Measurements from ENCODE around the gene ITGB5.
"Not testable (repeated sequence)": the region's sequence is repeated elsewhere in the genome, so short reads cannot be mapped to it uniquely, and the experiment has no call there.

The ITGB5 gene

DNA sequence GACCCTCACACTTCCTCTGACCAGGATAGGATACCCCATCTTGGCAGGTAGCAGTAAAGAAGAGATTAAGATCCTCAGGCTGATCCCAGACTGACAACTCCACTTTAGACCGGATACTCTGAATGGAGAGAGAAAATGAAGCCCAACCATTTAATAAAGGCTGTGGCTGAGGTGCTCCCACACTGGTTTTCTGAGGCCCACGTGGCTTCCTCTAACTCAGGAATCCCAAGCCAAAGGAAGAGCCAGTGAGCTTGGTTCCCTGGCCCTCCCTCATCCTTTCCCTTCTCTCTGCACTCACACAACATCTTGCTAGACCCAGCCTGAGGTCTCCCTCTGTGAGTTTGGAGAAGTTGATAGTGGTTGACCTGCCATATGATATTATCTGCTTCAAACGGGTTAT lies 78.1 kb downstream of the ITGB5 start:
- FAIRE-seq: no peak

DNA sequence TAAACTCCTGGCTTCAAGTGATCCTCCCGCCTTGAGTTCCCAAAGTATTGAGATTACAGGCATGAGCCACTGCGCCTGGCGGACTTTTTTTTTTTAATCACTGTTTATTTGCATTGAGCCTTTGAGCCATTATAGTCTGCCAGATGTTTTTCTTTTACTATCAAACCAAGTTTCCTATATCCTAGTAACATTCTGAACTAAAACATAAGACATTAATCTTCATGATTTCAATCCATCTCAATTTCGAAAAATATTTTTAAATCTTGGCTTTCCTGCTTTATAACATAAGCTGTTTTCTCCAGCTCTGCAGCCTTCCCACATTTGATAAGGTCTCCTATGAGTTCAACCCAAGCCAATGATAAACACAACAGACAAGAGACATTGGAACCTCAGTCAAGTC lies 81.5 kb downstream of the ITGB5 start:
- FAIRE-seq: no peak

DNA sequence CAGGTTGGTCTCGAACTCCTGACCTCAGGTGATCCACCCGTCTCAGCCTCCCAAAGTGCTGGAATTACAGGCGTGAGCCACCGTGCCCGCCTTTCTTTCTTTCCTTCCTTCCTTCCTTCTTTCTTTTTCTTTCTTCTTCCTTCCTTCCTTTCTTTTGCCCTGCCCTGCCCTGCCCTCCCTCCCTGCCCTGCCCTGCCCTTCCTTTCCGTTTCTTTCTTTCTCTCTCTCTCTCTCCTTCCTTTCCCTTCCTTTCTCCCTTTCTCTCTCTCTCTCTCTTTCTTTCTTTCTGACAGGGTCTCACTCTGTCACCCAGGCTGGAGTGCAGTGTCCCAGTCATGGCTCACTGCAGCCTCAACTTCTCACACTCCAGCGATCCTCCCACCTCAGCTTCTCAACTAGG lies 82.3 kb downstream of the ITGB5 start:
- FAIRE-seq: no peak

DNA sequence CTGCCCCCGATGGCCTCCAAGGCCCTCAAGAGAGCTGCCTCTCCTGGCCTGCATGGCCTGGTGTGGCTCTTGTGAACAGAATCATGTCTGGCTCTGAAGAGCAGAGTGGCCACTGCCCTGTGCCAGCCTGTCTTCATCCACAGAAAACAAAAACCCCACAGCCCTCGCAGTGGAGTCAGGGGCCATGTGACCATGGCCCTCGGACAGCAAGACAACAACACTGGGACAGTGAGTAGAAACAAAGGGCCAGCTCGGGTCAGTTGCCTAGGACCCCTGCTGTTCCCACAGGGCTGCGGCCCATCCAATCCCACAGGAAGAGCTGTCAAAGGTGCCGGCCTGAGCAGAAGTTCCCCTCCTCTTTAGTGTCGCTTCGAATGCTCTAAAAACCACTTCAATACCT lies 84.5 kb downstream of the ITGB5 start:
- no peak for FAIRE-seq

DNA sequence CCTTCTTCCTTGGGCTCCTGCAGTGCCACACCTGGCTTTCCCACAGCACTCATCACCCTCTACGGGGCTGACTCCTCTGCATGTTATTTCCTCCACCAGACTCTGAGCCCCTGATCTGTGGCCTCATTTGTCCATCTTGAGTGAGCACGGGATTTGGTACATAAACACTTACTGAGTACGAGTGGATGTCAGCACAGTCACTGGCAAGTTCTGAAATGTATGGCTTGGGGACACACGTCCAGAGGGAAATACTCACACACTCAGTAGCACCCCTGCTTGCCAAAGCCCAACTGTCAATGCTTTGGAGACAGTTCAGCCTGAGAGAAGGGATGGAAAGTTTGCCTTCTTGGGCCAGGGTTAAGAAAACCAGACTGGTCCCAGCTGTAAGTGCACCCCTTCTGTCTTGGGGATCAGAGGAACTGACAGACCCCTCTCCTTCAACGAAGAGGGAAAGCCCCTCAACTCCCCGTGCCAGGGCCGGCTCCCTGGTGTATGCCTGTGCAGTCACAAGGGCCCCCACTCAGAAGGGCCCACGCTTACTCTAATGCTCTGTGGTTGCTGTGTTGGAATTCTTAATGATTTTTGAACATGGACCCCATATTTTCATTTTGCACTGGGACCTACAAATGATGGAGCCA lies 85.0 kb downstream of the ITGB5 start:
- FAIRE-seq: no peak

- no peak for FAIRE-seq
Observed at GRCh38 chr3:124800511-124801258, 86.5 kb downstream of the ITGB5 start.

DNA sequence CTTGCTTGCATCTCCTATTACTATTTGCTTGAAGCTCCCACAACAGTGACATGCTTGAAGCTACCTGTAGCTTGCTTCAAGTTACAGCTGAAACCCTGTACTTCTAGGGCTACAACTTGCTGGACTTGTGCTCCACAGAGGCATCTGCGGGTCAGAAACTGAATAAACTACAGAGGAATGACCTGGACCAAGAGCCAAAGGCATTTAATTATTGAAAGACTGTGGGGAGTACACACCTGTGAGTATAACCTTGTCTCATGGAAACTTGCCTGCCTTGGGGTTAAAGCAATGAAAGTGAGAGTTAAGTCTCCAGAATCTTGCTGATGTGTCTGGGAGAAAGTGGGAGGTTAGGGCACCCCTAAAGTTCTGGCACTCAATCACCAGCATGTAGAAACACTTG lies 87.1 kb downstream of the ITGB5 start:
- no peak for FAIRE-seq

DNA sequence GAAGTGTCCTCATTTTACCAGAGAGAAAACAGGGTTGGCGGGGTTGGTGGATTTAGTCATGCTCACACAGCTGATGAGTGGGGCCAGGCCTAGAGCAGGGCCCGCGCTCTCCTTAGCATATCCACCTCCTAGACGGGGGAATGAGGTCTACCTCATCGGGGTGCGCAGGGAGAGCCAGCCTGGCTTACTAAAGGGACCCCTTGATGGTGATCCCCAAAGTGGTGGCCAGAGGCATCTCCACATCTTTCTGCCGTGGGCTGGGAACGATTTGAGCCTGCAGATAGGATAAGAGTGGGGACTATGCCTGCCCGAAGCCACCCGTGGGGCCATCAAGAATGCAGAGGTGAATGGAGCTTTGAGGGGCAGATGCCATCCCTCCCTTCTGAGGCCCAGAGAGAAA lies 87.5 kb downstream of the ITGB5 start:
- FAIRE-seq: no peak

DNA sequence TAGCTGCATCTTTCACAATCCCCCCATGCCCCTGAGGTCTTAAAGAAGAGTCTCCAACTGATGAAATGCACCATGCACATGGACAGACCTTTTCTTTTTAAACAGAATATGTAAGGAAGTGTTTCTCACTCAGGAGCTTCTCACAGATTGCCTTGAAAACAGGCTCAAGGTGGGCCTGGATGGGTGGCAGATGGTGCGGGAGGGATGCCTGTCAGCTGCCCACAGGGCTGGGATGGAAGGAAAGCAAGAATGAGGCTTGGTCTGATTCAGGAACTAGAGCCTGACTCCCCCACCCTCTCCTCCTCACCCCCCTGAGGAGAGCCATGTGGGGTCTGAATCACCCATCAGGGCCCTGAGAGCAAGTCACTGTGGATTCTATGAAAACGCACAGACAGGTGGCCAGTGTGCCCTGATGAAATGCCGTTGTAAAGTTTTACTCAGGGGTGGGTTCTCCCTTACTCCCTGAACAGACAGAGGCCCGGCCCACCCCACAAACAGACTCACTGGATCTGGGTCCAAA lies 89.7 kb downstream of the ITGB5 start:
- FAIRE-seq: no peak

GRCh38 chr3:124796477-124796876 lies 90.7 kb downstream of the ITGB5 start:
- no peak for FAIRE-seq

DNA sequence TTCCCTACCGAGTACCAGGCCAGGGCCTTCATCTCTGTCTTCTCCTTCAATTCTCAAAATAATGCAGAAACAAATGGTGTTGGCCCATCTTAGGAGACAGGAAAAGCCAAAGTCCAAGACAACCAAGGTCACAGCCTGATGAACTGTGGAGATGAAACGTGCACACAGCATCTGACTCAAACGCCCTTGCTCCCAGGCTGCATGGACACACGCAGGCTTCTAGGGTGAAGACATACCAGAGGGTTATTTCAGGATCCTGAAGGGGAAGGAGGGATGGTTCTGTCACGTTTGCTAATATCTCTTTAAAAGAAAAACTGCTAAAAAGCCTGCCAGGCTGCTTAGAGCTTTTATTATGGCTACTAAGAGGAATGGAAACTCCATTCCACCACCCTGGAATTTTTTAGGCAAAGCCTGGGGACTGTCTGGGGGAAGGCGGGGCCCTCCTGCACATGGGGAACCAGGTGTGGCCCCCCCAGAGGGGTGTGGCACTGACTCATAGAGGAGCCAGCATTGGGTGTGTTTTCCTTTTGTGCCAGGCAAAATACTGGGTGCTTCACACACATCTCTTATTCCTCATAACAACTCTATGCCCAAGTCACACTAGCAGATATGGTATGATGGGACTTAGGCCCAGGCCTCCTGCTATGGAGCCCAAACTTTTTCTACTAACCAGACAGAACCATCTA lies 94.0 kb downstream of the ITGB5 start:
- FAIRE-seq: no peak

GRCh38 chr3:124792341-124793040 lies 94.7 kb downstream of the ITGB5 start:
- no peak for FAIRE-seq

- no peak for FAIRE-seq
Observed at GRCh38 chr3:124791639-124792151, 95.5 kb downstream of the ITGB5 start.

GRCh38 chr3:124791142-124791541 lies 96.0 kb downstream of the ITGB5 start:
- no peak for FAIRE-seq

GRCh38 chr3:124789103-124789502 lies 98.1 kb downstream of the ITGB5 start:
- FAIRE-seq: not testable (repeated sequence)

DNA sequence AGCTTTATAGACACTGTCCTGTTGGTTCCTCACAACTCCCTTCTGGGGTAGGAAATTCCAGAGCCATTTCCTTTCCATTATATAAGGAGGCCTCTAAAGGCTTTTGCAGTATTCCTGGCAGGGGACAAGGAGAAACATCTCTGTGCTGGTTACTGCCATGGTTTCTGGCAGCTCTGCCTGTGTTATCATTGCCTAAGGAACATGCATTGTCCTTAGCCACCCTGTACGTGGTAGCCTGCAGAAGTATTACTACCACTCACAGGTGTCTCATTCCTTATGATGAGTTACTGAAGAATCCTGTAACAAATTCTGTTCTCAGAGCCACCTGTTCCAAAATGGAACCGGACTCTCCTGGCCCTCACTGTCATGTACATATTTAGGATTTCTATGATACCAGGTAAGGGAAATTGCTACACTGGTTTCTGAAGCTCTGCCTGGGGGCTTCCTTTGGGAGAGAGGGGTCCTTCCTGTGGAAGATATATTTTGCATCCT lies 98.9 kb downstream of the ITGB5 start:
- FAIRE-seq: no peak

DNA sequence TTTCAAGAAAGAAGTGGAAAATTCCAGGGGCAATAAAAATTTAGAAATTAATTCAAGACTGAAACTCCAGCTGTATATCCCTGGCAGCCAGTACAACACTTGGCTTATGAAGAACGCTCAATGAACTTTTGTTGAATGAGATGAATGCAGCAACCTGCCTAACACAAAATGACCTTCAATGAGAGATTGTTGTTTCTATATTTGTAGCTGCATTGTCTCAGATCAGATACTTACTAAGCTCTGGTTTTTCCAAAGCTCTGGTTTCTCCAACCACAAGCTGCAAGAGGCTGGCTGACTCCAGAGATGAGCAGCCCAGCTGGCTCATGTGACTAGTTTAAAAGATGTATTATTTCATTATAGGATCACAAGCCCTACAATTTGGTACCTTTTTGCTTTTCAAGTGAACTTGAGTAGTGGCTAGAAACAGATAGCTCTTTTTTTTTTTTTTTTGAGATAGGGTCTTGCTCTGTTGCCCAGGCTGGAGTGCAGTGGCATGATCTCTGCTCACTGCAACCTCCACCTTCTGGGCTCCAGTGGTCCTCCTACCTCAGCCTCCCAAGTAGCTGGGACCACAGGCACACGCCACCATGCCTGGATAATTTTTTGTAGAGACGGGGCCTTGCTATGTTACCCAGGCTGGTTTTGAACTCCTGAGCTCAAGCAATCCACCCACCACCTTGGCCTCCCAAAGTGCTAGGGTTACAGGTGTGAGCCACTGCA lies 99.5 kb downstream of the ITGB5 start:
- FAIRE-seq: no peak

DNA sequence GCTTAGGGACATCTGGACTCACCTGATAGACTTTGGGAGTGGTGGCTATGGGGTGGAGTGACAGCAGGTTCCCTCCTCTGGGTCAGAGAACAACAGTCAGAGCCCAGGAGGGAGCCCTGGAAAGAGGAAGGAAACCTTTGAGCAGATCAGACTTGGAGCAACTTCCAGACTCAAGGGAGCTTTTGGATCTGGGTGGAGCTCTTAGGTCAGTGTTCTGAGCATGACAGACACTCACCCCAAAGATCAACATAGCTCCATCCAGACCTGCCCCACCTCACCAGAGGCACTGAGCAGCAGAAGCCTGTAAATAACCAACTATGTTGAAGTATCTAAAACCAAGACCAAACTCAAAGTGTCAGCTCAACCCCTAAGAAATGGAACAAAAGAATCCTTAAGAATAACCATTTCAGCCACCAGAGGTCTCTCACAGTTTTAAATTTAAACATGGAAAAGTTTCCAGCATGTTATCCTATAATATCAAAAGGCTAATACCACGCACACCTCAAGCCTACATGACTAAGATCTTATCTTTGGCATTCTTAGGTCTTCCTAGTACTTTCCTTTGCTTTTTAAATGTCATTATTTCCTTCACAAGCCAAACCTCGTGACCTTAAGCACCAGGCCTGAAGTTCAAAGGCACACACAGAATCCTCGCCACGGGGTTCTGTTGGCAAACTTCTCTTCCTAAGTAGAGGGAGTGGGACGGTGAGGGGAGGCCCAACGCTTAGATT lies 100.5 kb downstream of the ITGB5 start:
- FAIRE-seq: peak; percentile 81

- FAIRE-seq: no peak
Observed at GRCh38 chr3:124785973-124786372, 101.2 kb downstream of the ITGB5 start.

GRCh38 chr3:124784686-124785382 lies 102.3 kb downstream of the ITGB5 start:
- FAIRE-seq: no peak

DNA sequence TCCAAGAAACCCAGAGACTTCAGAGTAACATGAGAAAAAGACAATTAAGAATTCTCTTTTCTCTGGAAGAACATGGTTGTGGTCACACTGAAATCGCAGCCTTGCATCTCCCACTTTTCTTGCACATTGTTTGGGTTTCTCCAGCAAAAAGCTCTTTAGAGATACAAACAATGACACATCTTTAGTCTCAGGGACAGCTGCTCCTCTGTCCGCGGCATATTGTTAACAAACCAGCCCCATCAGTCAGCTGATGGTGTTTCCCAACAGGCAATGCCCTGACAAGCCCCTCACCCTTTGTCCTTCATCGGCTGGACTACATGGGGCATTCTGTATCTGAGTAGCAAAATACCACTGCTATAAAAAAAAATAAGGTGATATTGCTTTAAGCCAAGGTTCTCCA lies 103.5 kb downstream of the ITGB5 start:
- no peak for FAIRE-seq
